Testis (tissue), 2 donors: ENCODE measurements around the gene CAMK2N2.

Source experiments
- CTCF ChIP-seq, 3 experiments: fragments of 450-650 bp in 2 of 3; fragments of 200-600 bp in 1 of 3; sonication (generic) in 1 of 3; IDR thresholded peaks; one replicate each; pipeline ENCODE4 v1.5.1; 2016 to 2019; ENCODE audit warnings: antibody characterized with exemption in 3 of 3, mild to moderate bottlenecking in 2 of 3, moderate library complexity in 1 of 3
- POLR2A ChIP-seq: fragments of 450-650 bp; IDR thresholded peaks from one replicate; pipeline ENCODE4 v1.6.1; 2017; ENCODE audit warnings: antibody characterized with exemption, mild to moderate bottlenecking, moderate library complexity

- TF ChIP-seq CTCF (IDR thresholded peaks at IDR 0.05) (no peak), POLR2A (no peak)
These were observed 23.5 kb downstream of the CAMK2N2 start for GRCh38 chr3:184237807-184238206.
